SK-N-SH treated with all-trans-retinoic acid at 6 μM for 48 hours (cell line): Measurements from ENCODE around the gene DOP1B.

Source experiments
- ATAC-seq: fragments of 200-7000 bp; cut with Tn5 transposase; 3 replicates; pipeline ENCODE4 v1.9.1; 2020; ENCODE audit warnings: mild to moderate bottlenecking, moderate library complexity
- ARNTL ChIP-seq: fragments of 450-650 bp; formaldehyde crosslinking; IDR thresholded peaks from 2 replicates; pipeline ENCODE4 v1.5.0; 2020; ENCODE audit warnings: low read depth, mild to moderate bottlenecking, moderate library complexity, borderline replicate concordance
- BACH2 ChIP-seq: fragments of 250-450 bp; sonication (Bioruptor Pico); IDR thresholded peaks from 2 replicates; pipeline ENCODE4 v1.9.0; 2021; ENCODE audit warnings: mild to moderate bottlenecking, borderline replicate concordance
- CSDC2 ChIP-seq: fragments of 250-450 bp; sonication (Bioruptor Pico); IDR thresholded peaks from 2 replicates; pipeline ENCODE4 v1.5.0; 2020; ENCODE audit warnings: mild to moderate bottlenecking, moderate library complexity
- ESRRG ChIP-seq: fragments of 250-450 bp; sonication (Bioruptor Pico); IDR thresholded peaks from 2 replicates; pipeline ENCODE4 v1.6.1; 2021; ENCODE audit warnings: mild to moderate bottlenecking
- GLIS3 ChIP-seq: fragments of 250-450 bp; sonication (Bioruptor Pico); IDR thresholded peaks from 2 replicates; pipeline ENCODE4 v1.5.0; 2020; ENCODE audit warnings: mild to moderate bottlenecking, moderate library complexity
- ISL1 ChIP-seq: fragments of 250-450 bp; sonication (Bioruptor Pico); IDR thresholded peaks from 2 replicates; pipeline ENCODE4 v2.1.2; 2022; ENCODE audit warnings: mild to moderate bottlenecking, moderate library complexity
- OSR1 ChIP-seq: fragments of 250-450 bp; sonication (Bioruptor Pico); IDR thresholded peaks from 2 replicates; pipeline ENCODE4 v1.8.0; 2022; ENCODE audit warnings: moderate library complexity, mild to moderate bottlenecking, inconsistent platforms
- PPARA ChIP-seq: fragments of 250-450 bp; sonication (Bioruptor Pico); IDR thresholded peaks from 2 replicates; pipeline ENCODE4 v1.5.0; 2020; ENCODE audit warnings: mild to moderate bottlenecking, borderline replicate concordance
- RARB ChIP-seq: fragments of 250-450 bp; sonication (Bioruptor Pico); IDR thresholded peaks from 2 replicates; pipeline ENCODE4 v1.8.0; 2021; ENCODE audit warnings: mild to moderate bottlenecking, moderate library complexity
- SNAI2 ChIP-seq: fragments of 250-450 bp; sonication (Bioruptor Pico); IDR thresholded peaks from 2 replicates; pipeline ENCODE4 v1.5.0; 2020; ENCODE audit warnings: mild to moderate bottlenecking, moderate library complexity
- TCF4 ChIP-seq: fragments of 250-450 bp; sonication (Bioruptor Pico); IDR thresholded peaks from 2 replicates; pipeline ENCODE4 v1.8.0; 2021; ENCODE audit warnings: mild to moderate bottlenecking, moderate library complexity, borderline replicate concordance
- TOX ChIP-seq: fragments of 250-450 bp; sonication (Bioruptor Pico); IDR thresholded peaks from 2 replicates; pipeline ENCODE4 v1.8.0; 2021; ENCODE audit warnings: mild to moderate bottlenecking, moderate library complexity, borderline replicate concordance
- ZFP3 ChIP-seq: fragments of 250-450 bp; sonication (Bioruptor Pico); IDR thresholded peaks from 2 replicates; pipeline ENCODE4 v1.5.0; 2020; ENCODE audit warnings: mild to moderate bottlenecking, moderate library complexity
- ZFP30 ChIP-seq: fragments of 450-650 bp; formaldehyde crosslinking; IDR thresholded peaks from 2 replicates; pipeline ENCODE4 v1.5.0; 2022; ENCODE audit warnings: mild to moderate bottlenecking, moderate library complexity
- ZNF565 ChIP-seq: fragments of 450-650 bp; formaldehyde crosslinking; conservative IDR thresholded peaks from 2 replicates; pipeline ENCODE4 v1.5.0; 2020; ENCODE audit warnings: low read depth, mild to moderate bottlenecking, moderate library complexity
- ZNF70 ChIP-seq: fragments of 450-650 bp; formaldehyde crosslinking; IDR thresholded peaks from 2 replicates; pipeline ENCODE4 v1.5.0; 2020; ENCODE audit warnings: mild to moderate bottlenecking, moderate library complexity
- ZNF8 ChIP-seq: fragments of 450-650 bp; formaldehyde crosslinking; IDR thresholded peaks from 2 replicates; pipeline ENCODE4 v1.5.0; 2020; ENCODE audit warnings: mild to moderate bottlenecking, moderate library complexity
- TF ChIP-seq, protein P1 (sequence below): fragments of 250-450 bp; sonication (Bioruptor Pico); IDR thresholded peaks from 2 replicates; pipeline ENCODE4 v1.5.0; 2020; ENCODE audit warnings: mild to moderate bottlenecking, moderate library complexity
- TF ChIP-seq, protein P2 (sequence below): fragments of 250-450 bp; sonication (Bioruptor Pico); IDR thresholded peaks from 2 replicates; pipeline ENCODE4 v1.5.1; 2021; ENCODE audit warnings: mild to moderate bottlenecking, moderate library complexity
- TF ChIP-seq, protein P3 (sequence below): fragments of 250-450 bp; sonication (Bioruptor Pico); IDR thresholded peaks from 2 replicates; pipeline ENCODE4 v1.5.1; 2020; ENCODE audit warnings: low read depth, mild to moderate bottlenecking, moderate library complexity
- TF ChIP-seq, protein P4 (sequence below): fragments of 250-450 bp; sonication (Bioruptor Pico); IDR thresholded peaks from 2 replicates; pipeline ENCODE4 v1.8.0; 2020; ENCODE audit warnings: mild to moderate bottlenecking, moderate library complexity, borderline replicate concordance
- TF ChIP-seq, protein P5 (sequence below): fragments of 250-450 bp; sonication (Bioruptor Pico); IDR thresholded peaks from 2 replicates; pipeline ENCODE4 v1.8.0; 2021; ENCODE audit warnings: low read depth, mild to moderate bottlenecking, moderate library complexity, borderline replicate concordance

The DOP1B gene

DNA sequence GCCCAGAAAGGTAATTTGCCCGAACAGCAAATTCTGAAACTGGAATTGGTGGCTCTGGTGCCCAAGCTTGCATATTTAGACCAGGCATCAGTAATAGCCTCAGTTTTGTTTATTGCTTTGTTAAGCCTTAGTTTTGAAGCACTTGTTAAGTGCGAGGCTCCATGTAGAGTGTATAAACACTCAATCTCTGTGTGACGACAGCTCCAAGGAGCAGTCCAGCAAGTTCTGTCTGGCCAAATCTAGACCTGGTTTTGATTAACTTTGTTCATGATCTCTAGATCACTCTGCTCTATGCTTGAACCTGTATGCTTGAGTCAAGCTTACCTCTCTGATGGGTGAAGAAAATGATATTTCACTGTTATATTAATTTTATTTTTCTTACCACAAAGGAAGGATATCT lies 37.4 kb downstream of the DOP1B start (continued):
- TF ChIP-seq, protein P1, sequence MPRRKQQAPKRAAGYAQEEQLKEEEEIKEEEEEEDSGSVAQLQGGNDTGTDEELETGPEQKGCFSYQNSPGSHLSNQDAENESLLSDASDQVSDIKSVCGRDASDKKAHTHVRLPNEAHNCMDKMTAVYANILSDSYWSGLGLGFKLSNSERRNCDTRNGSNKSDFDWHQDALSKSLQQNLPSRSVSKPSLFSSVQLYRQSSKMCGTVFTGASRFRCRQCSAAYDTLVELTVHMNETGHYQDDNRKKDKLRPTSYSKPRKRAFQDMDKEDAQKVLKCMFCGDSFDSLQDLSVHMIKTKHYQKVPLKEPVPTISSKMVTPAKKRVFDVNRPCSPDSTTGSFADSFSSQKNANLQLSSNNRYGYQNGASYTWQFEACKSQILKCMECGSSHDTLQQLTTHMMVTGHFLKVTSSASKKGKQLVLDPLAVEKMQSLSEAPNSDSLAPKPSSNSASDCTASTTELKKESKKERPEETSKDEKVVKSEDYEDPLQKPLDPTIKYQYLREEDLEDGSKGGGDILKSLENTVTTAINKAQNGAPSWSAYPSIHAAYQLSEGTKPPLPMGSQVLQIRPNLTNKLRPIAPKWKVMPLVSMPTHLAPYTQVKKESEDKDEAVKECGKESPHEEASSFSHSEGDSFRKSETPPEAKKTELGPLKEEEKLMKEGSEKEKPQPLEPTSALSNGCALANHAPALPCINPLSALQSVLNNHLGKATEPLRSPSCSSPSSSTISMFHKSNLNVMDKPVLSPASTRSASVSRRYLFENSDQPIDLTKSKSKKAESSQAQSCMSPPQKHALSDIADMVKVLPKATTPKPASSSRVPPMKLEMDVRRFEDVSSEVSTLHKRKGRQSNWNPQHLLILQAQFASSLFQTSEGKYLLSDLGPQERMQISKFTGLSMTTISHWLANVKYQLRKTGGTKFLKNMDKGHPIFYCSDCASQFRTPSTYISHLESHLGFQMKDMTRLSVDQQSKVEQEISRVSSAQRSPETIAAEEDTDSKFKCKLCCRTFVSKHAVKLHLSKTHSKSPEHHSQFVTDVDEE = no peak
- TF ChIP-seq ZFP3 (CRISPR knock-in tag) (no peak), BACH2 (CRISPR knock-in tag) (no peak), ISL1 (CRISPR knock-in tag) (no peak), RARB (no peak), TOX (no peak), OSR1 (CRISPR knock-in tag) (no peak)
- TF ChIP-seq, protein P2, sequence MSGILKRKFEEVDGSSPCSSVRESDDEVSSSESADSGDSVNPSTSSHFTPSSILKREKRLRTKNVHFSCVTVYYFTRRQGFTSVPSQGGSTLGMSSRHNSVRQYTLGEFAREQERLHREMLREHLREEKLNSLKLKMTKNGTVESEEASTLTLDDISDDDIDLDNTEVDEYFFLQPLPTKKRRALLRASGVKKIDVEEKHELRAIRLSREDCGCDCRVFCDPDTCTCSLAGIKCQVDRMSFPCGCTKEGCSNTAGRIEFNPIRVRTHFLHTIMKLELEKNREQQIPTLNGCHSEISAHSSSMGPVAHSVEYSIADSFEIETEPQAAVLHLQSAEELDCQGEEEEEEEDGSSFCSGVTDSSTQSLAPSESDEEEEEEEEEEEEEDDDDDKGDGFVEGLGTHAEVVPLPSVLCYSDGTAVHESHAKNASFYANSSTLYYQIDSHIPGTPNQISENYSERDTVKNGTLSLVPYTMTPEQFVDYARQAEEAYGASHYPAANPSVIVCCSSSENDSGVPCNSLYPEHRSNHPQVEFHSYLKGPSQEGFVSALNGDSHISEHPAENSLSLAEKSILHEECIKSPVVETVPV = no peak
- TF ChIP-seq, protein P3, sequence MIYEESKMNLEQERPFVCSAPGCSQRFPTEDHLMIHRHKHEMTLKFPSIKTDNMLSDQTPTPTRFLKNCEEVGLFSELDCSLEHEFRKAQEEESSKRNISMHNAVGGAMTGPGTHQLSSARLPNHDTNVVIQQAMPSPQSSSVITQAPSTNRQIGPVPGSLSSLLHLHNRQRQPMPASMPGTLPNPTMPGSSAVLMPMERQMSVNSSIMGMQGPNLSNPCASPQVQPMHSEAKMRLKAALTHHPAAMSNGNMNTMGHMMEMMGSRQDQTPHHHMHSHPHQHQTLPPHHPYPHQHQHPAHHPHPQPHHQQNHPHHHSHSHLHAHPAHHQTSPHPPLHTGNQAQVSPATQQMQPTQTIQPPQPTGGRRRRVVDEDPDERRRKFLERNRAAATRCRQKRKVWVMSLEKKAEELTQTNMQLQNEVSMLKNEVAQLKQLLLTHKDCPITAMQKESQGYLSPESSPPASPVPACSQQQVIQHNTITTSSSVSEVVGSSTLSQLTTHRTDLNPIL (CRISPR knock-in tag) = no peak

DNA sequence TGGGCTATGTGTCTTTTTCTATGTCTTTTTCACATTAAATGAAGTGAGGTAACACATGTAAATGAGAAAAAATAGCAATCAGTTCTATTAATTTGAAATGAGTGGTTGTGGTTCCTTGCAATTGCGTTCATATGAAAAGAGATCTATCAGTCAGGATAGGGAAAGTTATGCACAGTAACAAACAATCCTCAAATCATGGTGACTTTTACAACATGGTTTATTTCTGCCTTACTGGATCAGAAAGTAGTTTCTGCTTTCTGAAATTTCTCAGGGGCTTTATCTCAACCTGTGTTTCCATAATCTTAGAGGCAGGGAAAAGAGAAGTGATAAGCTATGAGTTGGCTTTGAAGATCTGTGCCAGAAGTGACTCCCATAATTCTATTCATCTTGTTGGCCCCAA lies 39.0 kb downstream of the DOP1B start:
- TF ChIP-seq ZNF565 (CRISPR knock-in tag) (no peak), ZNF8 (CRISPR knock-in tag) (no peak), PPARA (no peak), OSR1 (CRISPR knock-in tag) (no peak), SNAI2 (CRISPR knock-in tag) (no peak), BACH2 (CRISPR knock-in tag) (no peak), TOX (no peak), ZNF70 (CRISPR knock-in tag) (no peak), CSDC2 (CRISPR knock-in tag) (no peak), ZFP30 (CRISPR knock-in tag) (no peak), ARNTL (no peak), RARB (no peak), ESRRG (no peak), TCF4 (CRISPR knock-in tag) (no peak), GLIS3 (CRISPR knock-in tag) (no peak)
- TF ChIP-seq, protein P4, sequence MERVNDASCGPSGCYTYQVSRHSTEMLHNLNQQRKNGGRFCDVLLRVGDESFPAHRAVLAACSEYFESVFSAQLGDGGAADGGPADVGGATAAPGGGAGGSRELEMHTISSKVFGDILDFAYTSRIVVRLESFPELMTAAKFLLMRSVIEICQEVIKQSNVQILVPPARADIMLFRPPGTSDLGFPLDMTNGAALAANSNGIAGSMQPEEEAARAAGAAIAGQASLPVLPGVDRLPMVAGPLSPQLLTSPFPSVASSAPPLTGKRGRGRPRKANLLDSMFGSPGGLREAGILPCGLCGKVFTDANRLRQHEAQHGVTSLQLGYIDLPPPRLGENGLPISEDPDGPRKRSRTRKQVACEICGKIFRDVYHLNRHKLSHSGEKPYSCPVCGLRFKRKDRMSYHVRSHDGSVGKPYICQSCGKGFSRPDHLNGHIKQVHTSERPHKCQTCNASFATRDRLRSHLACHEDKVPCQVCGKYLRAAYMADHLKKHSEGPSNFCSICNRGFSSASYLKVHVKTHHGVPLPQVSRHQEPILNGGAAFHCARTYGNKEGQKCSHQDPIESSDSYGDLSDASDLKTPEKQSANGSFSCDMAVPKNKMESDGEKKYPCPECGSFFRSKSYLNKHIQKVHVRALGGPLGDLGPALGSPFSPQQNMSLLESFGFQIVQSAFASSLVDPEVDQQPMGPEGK (CRISPR knock-in tag) = no peak
- TF ChIP-seq, protein P5, sequence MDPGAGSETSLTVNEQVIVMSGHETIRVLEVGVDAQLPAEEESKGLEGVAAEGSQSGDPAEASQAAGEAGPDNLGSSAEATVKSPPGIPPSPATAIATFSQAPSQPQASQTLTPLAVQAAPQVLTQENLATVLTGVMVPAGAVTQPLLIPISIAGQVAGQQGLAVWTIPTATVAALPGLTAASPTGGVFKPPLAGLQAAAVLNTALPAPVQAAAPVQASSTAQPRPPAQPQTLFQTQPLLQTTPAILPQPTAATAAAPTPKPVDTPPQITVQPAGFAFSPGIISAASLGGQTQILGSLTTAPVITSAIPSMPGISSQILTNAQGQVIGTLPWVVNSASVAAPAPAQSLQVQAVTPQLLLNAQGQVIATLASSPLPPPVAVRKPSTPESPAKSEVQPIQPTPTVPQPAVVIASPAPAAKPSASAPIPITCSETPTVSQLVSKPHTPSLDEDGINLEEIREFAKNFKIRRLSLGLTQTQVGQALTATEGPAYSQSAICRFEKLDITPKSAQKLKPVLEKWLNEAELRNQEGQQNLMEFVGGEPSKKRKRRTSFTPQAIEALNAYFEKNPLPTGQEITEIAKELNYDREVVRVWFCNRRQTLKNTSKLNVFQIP (CRISPR knock-in tag) = no peak
- TF ChIP-seq, protein P1 = no peak

More for the DNA sequence above, 39.0 kb downstream of the DOP1B start:
- no peak for ATAC-seq
